ENCODE measurements around the gene NTSR1.

DNA sequence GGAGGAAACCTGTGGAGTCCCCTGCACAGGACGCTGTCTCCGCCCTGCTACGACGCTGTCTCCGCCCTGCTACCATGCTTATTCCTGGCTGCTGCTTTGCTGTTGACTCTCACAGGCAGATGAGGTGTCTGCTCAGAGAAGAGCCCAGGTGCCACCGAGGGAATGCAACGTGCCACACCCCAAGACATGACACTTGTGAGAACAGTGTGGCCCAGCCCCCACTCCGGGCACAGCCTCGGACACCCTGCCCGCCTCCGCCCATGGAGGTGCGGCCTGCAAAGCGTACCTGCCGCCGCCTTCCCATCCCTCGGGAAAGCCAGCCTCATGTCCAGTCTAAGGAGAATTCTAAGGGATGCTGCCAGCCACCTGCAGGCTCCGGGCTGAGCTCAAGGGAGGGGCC, 72.1 kb downstream of the NTSR1 start:
- TF ChIP-seq, protein P1, sequence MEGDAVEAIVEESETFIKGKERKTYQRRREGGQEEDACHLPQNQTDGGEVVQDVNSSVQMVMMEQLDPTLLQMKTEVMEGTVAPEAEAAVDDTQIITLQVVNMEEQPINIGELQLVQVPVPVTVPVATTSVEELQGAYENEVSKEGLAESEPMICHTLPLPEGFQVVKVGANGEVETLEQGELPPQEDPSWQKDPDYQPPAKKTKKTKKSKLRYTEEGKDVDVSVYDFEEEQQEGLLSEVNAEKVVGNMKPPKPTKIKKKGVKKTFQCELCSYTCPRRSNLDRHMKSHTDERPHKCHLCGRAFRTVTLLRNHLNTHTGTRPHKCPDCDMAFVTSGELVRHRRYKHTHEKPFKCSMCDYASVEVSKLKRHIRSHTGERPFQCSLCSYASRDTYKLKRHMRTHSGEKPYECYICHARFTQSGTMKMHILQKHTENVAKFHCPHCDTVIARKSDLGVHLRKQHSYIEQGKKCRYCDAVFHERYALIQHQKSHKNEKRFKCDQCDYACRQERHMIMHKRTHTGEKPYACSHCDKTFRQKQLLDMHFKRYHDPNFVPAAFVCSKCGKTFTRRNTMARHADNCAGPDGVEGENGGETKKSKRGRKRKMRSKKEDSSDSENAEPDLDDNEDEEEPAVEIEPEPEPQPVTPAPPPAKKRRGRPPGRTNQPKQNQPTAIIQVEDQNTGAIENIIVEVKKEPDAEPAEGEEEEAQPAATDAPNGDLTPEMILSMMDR (IDR thresholded peaks at IDR 0.05) = no peak
- TF ChIP-seq POLR2A (IDR thresholded peaks at IDR 0.05) (no peak), POLR2AphosphoS5 (IDR thresholded peaks at IDR 0.05) (no peak), EP300 (IDR thresholded peaks at IDR 0.05) (no peak)

Measured in sigmoid colon (tissue), 4 donors.